Body of pancreas (tissue), 4 donors: ENCODE results near the gene TMEM218.

ENCODE experiments used
- CTCF ChIP-seq, 7 experiments: fragments of 450-650 bp in 4 of 7; fragments of 200-600 bp in 3 of 7; sonication (generic) in 3 of 7; IDR thresholded peaks; one replicate each; pipeline ENCODE4 v1.5.1; 2016 to 2019; ENCODE audit warnings: antibody characterized with exemption in 7 of 7
- POLR2A ChIP-seq, 3 donors: fragments of 450-650 bp; IDR thresholded peaks; one replicate each; pipeline ENCODE4 v1.6.1; 2016; ENCODE audit warnings: antibody characterized with exemption in 3 of 3, mild to moderate bottlenecking in 2 of 3

- TF ChIP-seq CTCF (IDR thresholded peaks at IDR 0.05) (no peak), POLR2A (IDR thresholded peaks at IDR 0.05) (peak in 2 of 3 donors; percentile 59 to 61)
Observed at GRCh38 chr11:125111343-125112207, at the start of gene TMEM218.
